HG03460 (cell line): ENCODE data around the gene GRIN2C.

Experiments used
- ATAC-seq: cut with Tn5 transposase; IDR thresholded peaks from one replicate; pipeline ENCODE4 v1.9.1; 2021; ENCODE audit not compliant: unreplicated experiment

The GRIN2C gene

GRCh38 chr17:74803388-74803930, 56.2 kb downstream of the GRIN2C start:
- ATAC-seq = no peak

GRCh38 chr17:74801896-74802295, 57.8 kb downstream of the GRIN2C start:
- no peak for ATAC-seq

- no peak for ATAC-seq
These were observed 59.2 kb downstream of the GRIN2C start for GRCh38 chr17:74800531-74800930.

GRCh38 chr17:74799097-74799496, 60.6 kb downstream of the GRIN2C start:
- ATAC-seq = no peak

GRCh38 chr17:74798239-74798707, 61.4 kb downstream of the GRIN2C start:
- ATAC-seq = no peak

GRCh38 chr17:74797824-74798223, 61.9 kb downstream of the GRIN2C start:
- no peak for ATAC-seq

- no peak for ATAC-seq
These were observed 62.8 kb downstream of the GRIN2C start for GRCh38 chr17:74796866-74797265.

- no peak for ATAC-seq
These were observed 63.5 kb downstream of the GRIN2C start for GRCh38 chr17:74796211-74796610.

- ATAC-seq = no peak
These were observed 64.2 kb downstream of the GRIN2C start for GRCh38 chr17:74795327-74796020.

- no peak for ATAC-seq
These were observed 67.0 kb downstream of the GRIN2C start for GRCh38 chr17:74792586-74793105.
